Esophagus squamous epithelium (tissue), 4 donors: ENCODE measurements around the gene MFF.

ENCODE experiments used
- CTCF ChIP-seq, 6 experiments: fragments of 450-650 bp in 4 of 6; fragments of 200-600 bp in 2 of 6; sonication (generic) in 2 of 6; IDR thresholded peaks; one replicate each; pipeline ENCODE4 v1.5.1; 2016 to 2019; ENCODE audit warnings: antibody characterized with exemption in 6 of 6, mild to moderate bottlenecking in 4 of 6, moderate library complexity in 4 of 6
- POLR2A ChIP-seq, 4 donors: fragments of 450-650 bp; IDR thresholded peaks; one replicate each; pipeline ENCODE4 v1.6.1; 2017; ENCODE audit warnings: antibody characterized with exemption in 4 of 4, mild to moderate bottlenecking in 4 of 4, moderate library complexity in 3 of 4

- TF ChIP-seq CTCF (IDR thresholded peaks at IDR 0.05) (no peak), POLR2A (IDR thresholded peaks at IDR 0.05) (no peak)
Measured at GRCh38 chr2:227287771-227288170, 37.3 kb upstream of the MFF start.
